SK-N-SH treated with all-trans-retinoic acid at 6 μM for 48 hours (cell line): ENCODE data around the gene NDUFS4.
"Not testable (repeated sequence)": the region's sequence is repeated elsewhere in the genome, so short reads cannot be mapped to it uniquely, and the experiment has no call there.

Source experiments
- ATAC-seq: fragments of 200-7000 bp; cut with Tn5 transposase; 3 replicates; pipeline ENCODE4 v1.9.1; 2020; ENCODE audit warnings: mild to moderate bottlenecking, moderate library complexity
- ARNTL ChIP-seq: fragments of 450-650 bp; formaldehyde crosslinking; IDR thresholded peaks from 2 replicates; pipeline ENCODE4 v1.5.0; 2020; ENCODE audit warnings: low read depth, mild to moderate bottlenecking, moderate library complexity, borderline replicate concordance
- BACH2 ChIP-seq: fragments of 250-450 bp; sonication (Bioruptor Pico); IDR thresholded peaks from 2 replicates; pipeline ENCODE4 v1.9.0; 2021; ENCODE audit warnings: mild to moderate bottlenecking, borderline replicate concordance
- CREB5 ChIP-seq: fragments of 250-450 bp; sonication (Bioruptor Pico); IDR thresholded peaks from 2 replicates; pipeline ENCODE4 v1.5.1; 2020; ENCODE audit warnings: low read depth, mild to moderate bottlenecking, moderate library complexity
- CSDC2 ChIP-seq: fragments of 250-450 bp; sonication (Bioruptor Pico); IDR thresholded peaks from 2 replicates; pipeline ENCODE4 v1.5.0; 2020; ENCODE audit warnings: mild to moderate bottlenecking, moderate library complexity
- CSRNP3 ChIP-seq: fragments of 250-450 bp; sonication (Bioruptor Pico); IDR thresholded peaks from 2 replicates; pipeline ENCODE4 v1.5.1; 2021; ENCODE audit warnings: mild to moderate bottlenecking, moderate library complexity
- ESRRG ChIP-seq: fragments of 250-450 bp; sonication (Bioruptor Pico); IDR thresholded peaks from 2 replicates; pipeline ENCODE4 v1.6.1; 2021; ENCODE audit warnings: mild to moderate bottlenecking
- GLIS3 ChIP-seq: fragments of 250-450 bp; sonication (Bioruptor Pico); IDR thresholded peaks from 2 replicates; pipeline ENCODE4 v1.5.0; 2020; ENCODE audit warnings: mild to moderate bottlenecking, moderate library complexity
- ISL1 ChIP-seq: fragments of 250-450 bp; sonication (Bioruptor Pico); IDR thresholded peaks from 2 replicates; pipeline ENCODE4 v2.1.2; 2022; ENCODE audit warnings: mild to moderate bottlenecking, moderate library complexity
- OSR1 ChIP-seq: fragments of 250-450 bp; sonication (Bioruptor Pico); IDR thresholded peaks from 2 replicates; pipeline ENCODE4 v1.8.0; 2022; ENCODE audit warnings: moderate library complexity, mild to moderate bottlenecking, inconsistent platforms
- PATZ1 ChIP-seq: fragments of 250-450 bp; sonication (Bioruptor Pico); IDR thresholded peaks from 2 replicates; pipeline ENCODE4 v1.8.0; 2020; ENCODE audit warnings: mild to moderate bottlenecking, moderate library complexity, borderline replicate concordance
- PPARA ChIP-seq: fragments of 250-450 bp; sonication (Bioruptor Pico); IDR thresholded peaks from 2 replicates; pipeline ENCODE4 v1.5.0; 2020; ENCODE audit warnings: mild to moderate bottlenecking, borderline replicate concordance
- RARB ChIP-seq: fragments of 250-450 bp; sonication (Bioruptor Pico); IDR thresholded peaks from 2 replicates; pipeline ENCODE4 v1.8.0; 2021; ENCODE audit warnings: mild to moderate bottlenecking, moderate library complexity
- SNAI2 ChIP-seq: fragments of 250-450 bp; sonication (Bioruptor Pico); IDR thresholded peaks from 2 replicates; pipeline ENCODE4 v1.5.0; 2020; ENCODE audit warnings: mild to moderate bottlenecking, moderate library complexity
- TCF4 ChIP-seq: fragments of 250-450 bp; sonication (Bioruptor Pico); IDR thresholded peaks from 2 replicates; pipeline ENCODE4 v1.8.0; 2021; ENCODE audit warnings: mild to moderate bottlenecking, moderate library complexity, borderline replicate concordance
- TOX ChIP-seq: fragments of 250-450 bp; sonication (Bioruptor Pico); IDR thresholded peaks from 2 replicates; pipeline ENCODE4 v1.8.0; 2021; ENCODE audit warnings: mild to moderate bottlenecking, moderate library complexity, borderline replicate concordance
- ZC3H10 ChIP-seq: fragments of 250-450 bp; sonication (Bioruptor Pico); IDR thresholded peaks from 2 replicates; pipeline ENCODE4 v1.5.1; 2021; ENCODE audit warnings: mild to moderate bottlenecking, moderate library complexity
- ZFP3 ChIP-seq: fragments of 250-450 bp; sonication (Bioruptor Pico); IDR thresholded peaks from 2 replicates; pipeline ENCODE4 v1.5.0; 2020; ENCODE audit warnings: mild to moderate bottlenecking, moderate library complexity
- ZNF565 ChIP-seq: fragments of 450-650 bp; formaldehyde crosslinking; conservative IDR thresholded peaks from 2 replicates; pipeline ENCODE4 v1.5.0; 2020; ENCODE audit warnings: low read depth, mild to moderate bottlenecking, moderate library complexity
- ZNF8 ChIP-seq: fragments of 450-650 bp; formaldehyde crosslinking; IDR thresholded peaks from 2 replicates; pipeline ENCODE4 v1.5.0; 2020; ENCODE audit warnings: mild to moderate bottlenecking, moderate library complexity
- TF ChIP-seq, protein P1 (sequence below): fragments of 250-450 bp; sonication (Bioruptor Pico); IDR thresholded peaks from 2 replicates; pipeline ENCODE4 v1.5.0; 2020; ENCODE audit warnings: mild to moderate bottlenecking, moderate library complexity
- TF ChIP-seq, protein P2 (sequence below): fragments of 250-450 bp; sonication (Bioruptor Pico); IDR thresholded peaks from 2 replicates; pipeline ENCODE4 v1.8.0; 2021; ENCODE audit warnings: low read depth, mild to moderate bottlenecking, moderate library complexity, borderline replicate concordance

The NDUFS4 gene

GRCh38 chr5:53649352-53649751, 88.9 kb downstream of the NDUFS4 start:
- no peak for ATAC-seq
- TF ChIP-seq CSDC2 (CRISPR knock-in tag) (no peak), ZNF8 (CRISPR knock-in tag) (no peak), GLIS3 (CRISPR knock-in tag) (no peak), SNAI2 (CRISPR knock-in tag) (no peak), ESRRG (CRISPR knock-in tag) (no peak), RARB (CRISPR knock-in tag) (no peak), TCF4 (CRISPR knock-in tag) (no peak), OSR1 (CRISPR knock-in tag) (no peak), PATZ1 (CRISPR knock-in tag) (no peak), CREB5 (CRISPR knock-in tag) (no peak), ISL1 (no peak), PPARA (CRISPR knock-in tag) (no peak), CSRNP3 (no peak), ZC3H10 (CRISPR knock-in tag) (no peak), ZNF565 (CRISPR knock-in tag) (no peak)
- TF ChIP-seq, protein P1, sequence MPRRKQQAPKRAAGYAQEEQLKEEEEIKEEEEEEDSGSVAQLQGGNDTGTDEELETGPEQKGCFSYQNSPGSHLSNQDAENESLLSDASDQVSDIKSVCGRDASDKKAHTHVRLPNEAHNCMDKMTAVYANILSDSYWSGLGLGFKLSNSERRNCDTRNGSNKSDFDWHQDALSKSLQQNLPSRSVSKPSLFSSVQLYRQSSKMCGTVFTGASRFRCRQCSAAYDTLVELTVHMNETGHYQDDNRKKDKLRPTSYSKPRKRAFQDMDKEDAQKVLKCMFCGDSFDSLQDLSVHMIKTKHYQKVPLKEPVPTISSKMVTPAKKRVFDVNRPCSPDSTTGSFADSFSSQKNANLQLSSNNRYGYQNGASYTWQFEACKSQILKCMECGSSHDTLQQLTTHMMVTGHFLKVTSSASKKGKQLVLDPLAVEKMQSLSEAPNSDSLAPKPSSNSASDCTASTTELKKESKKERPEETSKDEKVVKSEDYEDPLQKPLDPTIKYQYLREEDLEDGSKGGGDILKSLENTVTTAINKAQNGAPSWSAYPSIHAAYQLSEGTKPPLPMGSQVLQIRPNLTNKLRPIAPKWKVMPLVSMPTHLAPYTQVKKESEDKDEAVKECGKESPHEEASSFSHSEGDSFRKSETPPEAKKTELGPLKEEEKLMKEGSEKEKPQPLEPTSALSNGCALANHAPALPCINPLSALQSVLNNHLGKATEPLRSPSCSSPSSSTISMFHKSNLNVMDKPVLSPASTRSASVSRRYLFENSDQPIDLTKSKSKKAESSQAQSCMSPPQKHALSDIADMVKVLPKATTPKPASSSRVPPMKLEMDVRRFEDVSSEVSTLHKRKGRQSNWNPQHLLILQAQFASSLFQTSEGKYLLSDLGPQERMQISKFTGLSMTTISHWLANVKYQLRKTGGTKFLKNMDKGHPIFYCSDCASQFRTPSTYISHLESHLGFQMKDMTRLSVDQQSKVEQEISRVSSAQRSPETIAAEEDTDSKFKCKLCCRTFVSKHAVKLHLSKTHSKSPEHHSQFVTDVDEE, result no peak
- TF ChIP-seq, protein P2, sequence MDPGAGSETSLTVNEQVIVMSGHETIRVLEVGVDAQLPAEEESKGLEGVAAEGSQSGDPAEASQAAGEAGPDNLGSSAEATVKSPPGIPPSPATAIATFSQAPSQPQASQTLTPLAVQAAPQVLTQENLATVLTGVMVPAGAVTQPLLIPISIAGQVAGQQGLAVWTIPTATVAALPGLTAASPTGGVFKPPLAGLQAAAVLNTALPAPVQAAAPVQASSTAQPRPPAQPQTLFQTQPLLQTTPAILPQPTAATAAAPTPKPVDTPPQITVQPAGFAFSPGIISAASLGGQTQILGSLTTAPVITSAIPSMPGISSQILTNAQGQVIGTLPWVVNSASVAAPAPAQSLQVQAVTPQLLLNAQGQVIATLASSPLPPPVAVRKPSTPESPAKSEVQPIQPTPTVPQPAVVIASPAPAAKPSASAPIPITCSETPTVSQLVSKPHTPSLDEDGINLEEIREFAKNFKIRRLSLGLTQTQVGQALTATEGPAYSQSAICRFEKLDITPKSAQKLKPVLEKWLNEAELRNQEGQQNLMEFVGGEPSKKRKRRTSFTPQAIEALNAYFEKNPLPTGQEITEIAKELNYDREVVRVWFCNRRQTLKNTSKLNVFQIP, result no peak

DNA sequence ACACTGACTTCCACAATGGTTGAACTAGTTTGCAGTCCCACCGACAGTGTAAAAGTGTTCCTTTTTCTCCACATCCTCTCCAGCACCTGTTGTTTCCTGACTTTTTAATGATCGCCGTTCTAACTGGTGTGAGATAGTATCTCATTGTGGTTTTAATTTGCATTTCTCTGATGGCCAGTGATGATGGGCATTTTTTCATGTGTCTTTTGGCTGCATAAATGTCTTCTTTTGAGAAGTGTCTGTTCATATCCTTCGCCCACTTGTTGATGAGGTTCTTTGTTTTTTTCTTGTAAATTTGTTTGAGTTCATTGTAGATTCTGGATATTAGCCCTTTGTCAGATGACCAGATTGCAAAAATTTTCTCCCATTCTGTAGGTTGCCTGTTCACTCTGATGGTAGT, 100.1 kb downstream of the NDUFS4 start:
- ATAC-seq, result not testable (repeated sequence)

DNA sequence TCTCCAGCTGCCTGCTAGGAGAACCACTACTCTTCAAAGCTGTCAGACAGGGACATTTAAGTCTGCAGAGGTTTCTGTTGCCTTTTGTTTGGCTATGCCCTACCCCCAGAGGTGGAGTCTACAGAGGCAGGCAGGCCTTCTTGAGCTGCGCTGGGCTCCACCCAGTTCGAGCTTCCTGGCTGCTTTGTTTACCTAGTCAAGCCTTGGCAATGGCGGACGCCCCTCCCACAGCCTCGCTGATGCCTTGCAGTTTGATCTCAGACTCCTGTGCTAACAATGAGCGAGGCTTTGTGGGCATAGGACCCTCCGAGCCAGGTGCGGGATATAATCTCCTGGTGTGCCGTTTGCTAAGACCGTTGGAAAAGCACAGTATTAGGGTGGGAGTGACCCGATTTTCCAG, 104.9 kb downstream of the NDUFS4 start:
- ATAC-seq, result not testable (repeated sequence)

- TF ChIP-seq SNAI2 (CRISPR knock-in tag) (no peak), CSDC2 (CRISPR knock-in tag) (no peak), ZC3H10 (CRISPR knock-in tag) (no peak), ARNTL (CRISPR knock-in tag) (no peak), PPARA (CRISPR knock-in tag) (no peak), BACH2 (no peak), ZFP3 (CRISPR knock-in tag) (no peak), TOX (no peak), ZNF8 (CRISPR knock-in tag) (no peak), CSRNP3 (no peak)
- TF ChIP-seq, protein P1, result no peak
- TF ChIP-seq, protein P2, result no peak
- no peak for ATAC-seq
Observed at GRCh38 chr5:53667621-53668020, 107.2 kb downstream of the NDUFS4 start.
